MCF 10A (cell line): ENCODE data around the gene CORO6. TPM values are rescaled to one million over a fixed set of nuclear protein-coding genes. Genes with fewer than 3 reads are reported as not detected.

Experiments
- BruUV-seq: library from RNA; stranded (reverse); fragments of 400-500 nt; replicated peaks from 2 replicates; lab custom pipeline; 2021; lab: Mats Ljungman, UMichigan
- CTCF ChIA-PET: fragments of 300-600 bp; sonication (Branson Sonifier 250); formaldehyde crosslinking; extraction: SDS; loops from one replicate; lab custom pipeline; 2021; ENCODE audit warnings: antibody characterized with exemption, inconsistent platforms; lab: Yijun Ruan, JAX
- POLR2A ChIA-PET: fragments of 300-600, 350-650 bp; sonication (Branson Sonifier 250); formaldehyde crosslinking; extraction: SDS; loops from one replicate; lab custom pipeline; 2020; ENCODE audit warnings: antibody characterized with exemption, inconsistent platforms; lab: Yijun Ruan, JAX
- DNase-seq: peaks from one replicate; pipeline ENCODE4 v3.0.0-alpha.2; 2018; ENCODE audit not compliant: unreplicated experiment
- H3K27ac Mint-ChIP-seq: one replicate; pipeline ENCODE4 v1.8.0; 2022; ENCODE audit warnings: mild to moderate bottlenecking, low read depth, mixed read lengths; ENCODE audit not compliant: unreplicated experiment
- H3K27me3 Mint-ChIP-seq: one replicate; pipeline ENCODE4 v1.8.0; 2022; ENCODE audit warnings: mixed read lengths; ENCODE audit not compliant: insufficient read depth, unreplicated experiment
- H3K36me3 Mint-ChIP-seq: one replicate; pipeline ENCODE4 v1.8.0; 2022; ENCODE audit warnings: mild to moderate bottlenecking, moderate library complexity, mixed read lengths; ENCODE audit not compliant: insufficient read depth, unreplicated experiment
- H3K4me1 Mint-ChIP-seq: one replicate; pipeline ENCODE4 v1.8.0; 2022; ENCODE audit warnings: mixed read lengths; ENCODE audit not compliant: insufficient read depth, unreplicated experiment
- H3K4me3 Mint-ChIP-seq: one replicate; pipeline ENCODE4 v1.8.0; 2022; ENCODE audit warnings: mild to moderate bottlenecking, moderate library complexity, mixed read lengths; ENCODE audit not compliant: unreplicated experiment
- H3K9me3 Mint-ChIP-seq: one replicate; pipeline ENCODE4 v1.8.0; 2022; ENCODE audit warnings: mixed read lengths; ENCODE audit not compliant: unreplicated experiment
- intact Hi-C: fragments of 100-400 bp; cut with micrococcal nuclease; formaldehyde crosslinking; loops from 2 replicates; pipeline ENCODE4 v1.14.1; 2022
- total RNA-seq: library from RNA; stranded (reverse); gene quantifications from 2 replicates; pipeline ENCODE4 v1.2.3, GENCODE V29; 2022
- TF ChIP-seq, protein P1 (sequence below): fragments of 200-600 bp; IDR thresholded peaks from one replicate; pipeline ENCODE4 v1.8.0; 2022; ENCODE audit warnings: antibody characterized with exemption, mild to moderate bottlenecking; ENCODE audit not compliant: unreplicated experiment

Gene CORO6
- total RNA-seq, 1 experiment from 2014 or later = 1.6 TPM

DNA sequence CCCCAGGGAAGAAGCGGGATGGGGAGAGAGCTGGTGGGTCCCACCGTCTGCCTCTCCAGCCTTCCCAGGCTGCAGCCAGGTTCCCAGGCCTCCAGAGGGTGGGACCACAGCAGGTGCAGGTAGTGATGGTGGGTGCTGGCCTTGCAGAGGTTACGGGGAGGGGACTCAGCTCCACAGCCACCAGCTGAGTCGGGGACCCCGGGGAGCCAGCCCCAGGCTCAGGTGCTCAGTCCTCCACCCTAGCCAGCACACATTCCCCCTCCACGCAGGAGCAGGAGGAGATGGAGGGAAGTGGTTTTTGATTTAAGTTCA lies 49.2 kb downstream of the CORO6 start:
- Mint-ChIP-seq H3K36me3 (peaks cover 32% of the 10 kb centered on the region), H3K9me3 (no peaks in the 10 kb centered on the region), H3K4me3 (no peak overlapping the region), H3K4me1 (peaks cover 21% of the 10 kb centered on the region), H3K27ac (no peak overlapping the region), H3K27me3 (no peaks in the 10 kb centered on the region)
- DNase-seq = no peak
- CTCF ChIA-PET = interaction anchor here (0.5 to 9.2 kb wide), 4 partner anchors 19 to 513 kb away, joined by 3 to 57 read pairs (median 4); partner anchors contain the start of genes ANKRD13B and TAOK1
- TF ChIP-seq, protein P1, sequence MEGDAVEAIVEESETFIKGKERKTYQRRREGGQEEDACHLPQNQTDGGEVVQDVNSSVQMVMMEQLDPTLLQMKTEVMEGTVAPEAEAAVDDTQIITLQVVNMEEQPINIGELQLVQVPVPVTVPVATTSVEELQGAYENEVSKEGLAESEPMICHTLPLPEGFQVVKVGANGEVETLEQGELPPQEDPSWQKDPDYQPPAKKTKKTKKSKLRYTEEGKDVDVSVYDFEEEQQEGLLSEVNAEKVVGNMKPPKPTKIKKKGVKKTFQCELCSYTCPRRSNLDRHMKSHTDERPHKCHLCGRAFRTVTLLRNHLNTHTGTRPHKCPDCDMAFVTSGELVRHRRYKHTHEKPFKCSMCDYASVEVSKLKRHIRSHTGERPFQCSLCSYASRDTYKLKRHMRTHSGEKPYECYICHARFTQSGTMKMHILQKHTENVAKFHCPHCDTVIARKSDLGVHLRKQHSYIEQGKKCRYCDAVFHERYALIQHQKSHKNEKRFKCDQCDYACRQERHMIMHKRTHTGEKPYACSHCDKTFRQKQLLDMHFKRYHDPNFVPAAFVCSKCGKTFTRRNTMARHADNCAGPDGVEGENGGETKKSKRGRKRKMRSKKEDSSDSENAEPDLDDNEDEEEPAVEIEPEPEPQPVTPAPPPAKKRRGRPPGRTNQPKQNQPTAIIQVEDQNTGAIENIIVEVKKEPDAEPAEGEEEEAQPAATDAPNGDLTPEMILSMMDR = no peak
- intact Hi-C loops = no loop called here
- BruUV-seq = TSS peak; percentile 47
- POLR2A ChIA-PET = interaction anchor here (0.6 kb wide), 2 partner anchors 270 to 1158 kb away, joined by 3 read pairs; no protein-coding TSS in a partner anchor

DNA sequence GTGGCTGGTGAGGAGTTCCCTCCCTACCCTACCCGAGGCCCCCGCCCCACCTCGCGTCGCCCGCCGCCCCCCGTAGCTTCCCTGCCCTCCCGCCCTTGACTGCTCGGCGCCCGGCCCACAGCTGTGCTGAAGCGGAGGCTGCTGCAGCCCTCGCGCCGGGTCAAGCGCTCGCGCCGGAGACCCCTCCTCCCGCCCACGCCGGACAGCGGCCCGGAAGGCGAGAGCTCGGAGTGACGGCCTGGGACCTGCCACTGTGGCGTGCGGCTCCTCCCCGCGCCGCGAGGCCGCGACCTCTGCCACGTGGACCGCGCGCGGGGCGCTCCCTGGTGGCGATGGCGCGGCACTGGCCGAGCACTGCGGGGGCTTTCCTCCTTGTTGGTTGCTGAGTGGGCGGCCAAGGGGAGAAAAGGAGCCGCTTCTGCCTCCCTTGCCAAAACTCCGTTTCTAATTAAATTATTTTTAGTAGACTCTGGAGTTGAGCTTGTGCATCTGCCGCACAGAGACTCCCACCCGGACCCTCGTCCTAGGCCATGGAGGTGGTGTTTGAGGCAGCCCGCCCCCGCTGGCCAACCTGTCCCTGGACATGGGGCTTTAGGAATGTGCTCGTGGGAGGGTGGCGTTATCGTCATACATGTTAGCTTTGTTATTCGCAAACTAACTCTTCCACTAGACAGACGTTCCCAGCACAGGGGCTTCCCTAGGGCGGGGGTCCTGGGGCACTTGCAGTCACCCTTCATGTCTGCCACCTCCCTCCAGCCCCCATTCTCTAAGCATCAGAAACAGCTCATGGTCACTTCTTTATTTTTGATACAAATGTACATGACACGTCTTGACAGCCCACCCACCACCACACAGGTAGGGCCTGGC lies 49.8 kb downstream of the CORO6 start:
- H3K36me3 Mint-ChIP-seq = peaks cover 26% of the 10 kb centered on the region
- H3K9me3 Mint-ChIP-seq = no peaks in the 10 kb centered on the region
- TF ChIP-seq, protein P1 = no peak
- H3K27me3 Mint-ChIP-seq = no peaks in the 10 kb centered on the region
- no peak for DNase-seq
- H3K27ac Mint-ChIP-seq = no peak overlapping the region
- no TSS peak for BruUV-seq
- intact Hi-C loops = no loop called here
- H3K4me1 Mint-ChIP-seq = peaks cover 17% of the 10 kb centered on the region
- CTCF ChIA-PET = interaction anchor here (0.5 to 9.2 kb wide), 4 partner anchors 8 to 281 kb away, joined by 4 to 57 read pairs (median 26); partner anchors contain the start of genes ANKRD13B and TAOK1
- POLR2A ChIA-PET = interaction anchor here (0.6 to 1.2 kb wide), 3 partner anchors 9 to 271 kb away, joined by 3 read pairs; no protein-coding TSS in a partner anchor
- H3K4me3 Mint-ChIP-seq = no peak overlapping the region

- H3K9me3 Mint-ChIP-seq = no peaks in the 10 kb centered on the region
- no peak overlapping the region for H3K4me3 Mint-ChIP-seq
- TSS peak; percentile 20 for BruUV-seq
- no peak overlapping the region for H3K27ac Mint-ChIP-seq
- H3K36me3 Mint-ChIP-seq = peaks cover 19% of the 10 kb centered on the region
- POLR2A ChIA-PET = interaction anchor here (0.8 to 1.2 kb wide), 3 partner anchors 9 to 22 kb away, joined by 3 read pairs; no protein-coding TSS in a partner anchor
- H3K4me1 Mint-ChIP-seq = peaks cover 14% of the 10 kb centered on the region
- TF ChIP-seq, protein P1 = no peak
- intact Hi-C loops = no loop called here
- no peak for DNase-seq
- CTCF ChIA-PET = interaction anchor here (0.6 to 9.2 kb wide), 3 partner anchors 9 to 35 kb away, joined by 3 to 57 read pairs (median 48); partner anchors contain the start of gene ANKRD13B
- H3K27me3 Mint-ChIP-seq = no peaks in the 10 kb centered on the region
Measured at GRCh38 chr17:29571883-29572681, 50.6 kb downstream of the CORO6 start.
